Activated T-cell treated with anti-CD3 and anti-CD28 coated beads, Interleukin-2, amount 50 U/mL, for 24 hours (primary cell): ENCODE results near the gene SCP2.

Source experiments
- DNase-seq: peaks from one replicate; pipeline ENCODE4 v3.0.0-alpha.2; 2020
- H3K27ac Mint-ChIP-seq: 2 replicates; pipeline ENCODE4 v1.8.0; 2020; ENCODE audit warnings: mild to moderate bottlenecking, mixed read lengths
- H3K27me3 Mint-ChIP-seq: 2 replicates; pipeline ENCODE4 v1.8.0; 2020; ENCODE audit warnings: mixed read lengths
- H3K36me3 Mint-ChIP-seq: 2 replicates; pipeline ENCODE4 v1.8.0; 2020; ENCODE audit warnings: low read depth, mixed read lengths
- H3K4me1 Mint-ChIP-seq: 2 replicates; pipeline ENCODE4 v1.8.0; 2020; ENCODE audit warnings: low read depth, mixed read lengths
- H3K4me3 Mint-ChIP-seq: 2 replicates; pipeline ENCODE4 v1.8.0; 2020; ENCODE audit warnings: mild to moderate bottlenecking, moderate library complexity, mixed read lengths
- H3K9me3 Mint-ChIP-seq: 2 replicates; pipeline ENCODE4 v1.8.0; 2020; ENCODE audit warnings: mixed read lengths

Gene SCP2

GRCh38 chr1:53089478-53090226 is 162.6 kb downstream of the SCP2 start:
- Mint-ChIP-seq H3K36me3 (no peaks in the 10 kb centered on the region), H3K9me3 (no peaks in the 10 kb centered on the region), H3K4me3 (no peak overlapping the region), H3K4me1 (no peaks in the 10 kb centered on the region), H3K27me3 (no peaks in the 10 kb centered on the region), H3K27ac (no peak overlapping the region)
- DNase-seq = no peak

- no peak overlapping the region for H3K4me3 Mint-ChIP-seq
- no peak for DNase-seq
- no peaks in the 10 kb centered on the region for H3K9me3 Mint-ChIP-seq
- no peaks in the 10 kb centered on the region for H3K36me3 Mint-ChIP-seq
- H3K4me1 Mint-ChIP-seq = no peaks in the 10 kb centered on the region
- H3K27me3 Mint-ChIP-seq = no peaks in the 10 kb centered on the region
- H3K27ac Mint-ChIP-seq = no peak overlapping the region
Measured at GRCh38 chr1:53090227-53091147, 163.4 kb downstream of the SCP2 start.

DNA sequence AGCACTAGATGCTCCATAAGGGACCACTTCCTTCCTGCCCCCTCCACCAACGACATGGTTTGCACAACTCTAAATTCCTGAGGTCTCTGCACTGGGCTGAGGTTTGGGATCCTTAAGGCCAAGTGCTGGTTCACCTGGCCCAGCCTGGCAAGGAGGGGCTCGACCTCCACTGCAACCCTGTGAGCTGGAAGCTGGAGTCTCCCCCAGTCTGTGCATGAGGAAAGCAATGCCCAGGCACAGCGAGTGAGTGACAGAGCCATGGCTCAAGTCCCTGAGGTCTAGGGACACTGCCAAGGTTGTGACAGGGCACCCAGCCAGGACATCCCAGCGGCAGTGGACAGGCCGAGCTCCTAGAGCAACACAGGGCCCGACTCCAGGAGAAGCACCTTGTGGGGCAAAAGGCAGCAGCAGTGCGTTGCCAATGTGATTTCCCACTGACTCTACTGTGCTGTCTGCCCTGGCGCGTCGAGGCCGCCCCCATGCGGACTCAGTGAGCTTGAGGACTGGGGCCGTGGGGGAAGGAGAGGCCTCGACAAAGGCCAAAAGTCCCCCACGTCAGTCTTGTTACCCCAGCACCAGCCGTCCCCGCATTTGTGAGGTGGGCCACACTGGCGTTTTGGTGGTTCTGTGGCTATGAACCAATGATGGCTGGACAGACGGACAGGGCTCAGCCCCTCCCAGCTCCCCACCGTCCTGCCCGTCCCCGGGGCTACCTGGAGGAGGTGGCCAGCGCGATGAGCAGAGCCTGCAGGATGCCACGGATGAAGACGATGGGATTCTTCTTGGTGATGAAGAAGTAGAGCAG is 165.0 kb downstream of the SCP2 start:
- Mint-ChIP-seq H3K27me3 (no peaks in the 10 kb centered on the region), H3K4me3 (no peak overlapping the region), H3K27ac (no peak overlapping the region), H3K9me3 (no peaks in the 10 kb centered on the region), H3K4me1 (no peaks in the 10 kb centered on the region), H3K36me3 (no peaks in the 10 kb centered on the region)
- DNase-seq = no peak

- no peaks in the 10 kb centered on the region for H3K36me3 Mint-ChIP-seq
- H3K4me1 Mint-ChIP-seq = no peaks in the 10 kb centered on the region
- no peaks in the 10 kb centered on the region for H3K9me3 Mint-ChIP-seq
- DNase-seq = no peak
- no peak overlapping the region for H3K4me3 Mint-ChIP-seq
- H3K27me3 Mint-ChIP-seq = no peaks in the 10 kb centered on the region
- H3K27ac Mint-ChIP-seq = no peak overlapping the region
Measured at GRCh38 chr1:53092659-53093450, 165.8 kb downstream of the SCP2 start.

GRCh38 chr1:53093451-53093754 is 166.3 kb downstream of the SCP2 start:
- no peak for DNase-seq
- no peaks in the 10 kb centered on the region for H3K36me3 Mint-ChIP-seq
- H3K4me3 Mint-ChIP-seq = no peak overlapping the region
- H3K27ac Mint-ChIP-seq = no peak overlapping the region
- H3K27me3 Mint-ChIP-seq = no peaks in the 10 kb centered on the region
- no peaks in the 10 kb centered on the region for H3K9me3 Mint-ChIP-seq
- H3K4me1 Mint-ChIP-seq = no peaks in the 10 kb centered on the region

DNA sequence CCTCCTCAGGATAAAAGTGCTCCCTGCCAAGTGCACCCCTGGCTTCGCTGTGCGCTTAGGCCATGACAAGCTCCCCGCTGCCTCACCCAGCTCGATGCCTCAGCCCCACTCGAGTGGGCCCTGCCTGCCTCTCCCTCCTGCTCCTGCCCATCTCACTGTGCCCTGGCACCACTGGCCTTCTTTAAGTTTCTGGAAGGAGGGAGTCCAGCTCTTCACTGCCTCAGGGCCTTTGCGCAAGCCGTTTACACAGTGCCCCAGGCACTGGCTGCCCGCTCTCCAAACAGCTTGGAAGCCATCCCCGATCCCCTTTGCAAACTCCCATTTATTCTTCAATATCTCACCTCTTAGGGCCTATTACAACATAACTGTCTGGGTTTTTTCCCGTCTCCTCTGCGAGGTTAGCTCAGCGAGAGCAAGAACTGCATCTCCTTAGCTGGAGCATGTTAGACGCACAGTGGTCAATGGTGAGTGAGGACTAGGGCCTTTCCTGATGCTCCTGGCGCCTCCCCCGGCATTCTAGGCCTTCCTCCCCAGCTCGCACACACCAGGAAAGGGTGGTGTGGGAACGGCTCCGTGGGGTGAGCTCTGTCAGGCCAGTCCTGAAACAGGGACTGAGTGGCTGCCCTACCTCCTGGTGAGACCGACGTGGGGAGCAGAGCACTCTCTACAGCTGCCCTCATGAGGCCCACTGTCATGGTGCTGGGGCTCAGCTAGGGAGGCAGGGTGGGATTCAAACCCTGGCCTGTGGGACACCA is 166.9 kb downstream of the SCP2 start:
- no peaks in the 10 kb centered on the region for H3K27me3 Mint-ChIP-seq

GRCh38 chr1:53094533-53094919 is 167.4 kb downstream of the SCP2 start:
- Mint-ChIP-seq H3K27me3 (no peaks in the 10 kb centered on the region), H3K27ac (no peak overlapping the region), H3K9me3 (no peaks in the 10 kb centered on the region), H3K4me3 (no peak overlapping the region), H3K4me1 (no peaks in the 10 kb centered on the region), H3K36me3 (no peaks in the 10 kb centered on the region)
- DNase-seq = no peak

More for the DNA sequence above, 166.9 kb downstream of the SCP2 start:
- Mint-ChIP-seq H3K36me3 (no peaks in the 10 kb centered on the region), H3K4me3 (no peak overlapping the region), H3K9me3 (no peaks in the 10 kb centered on the region), H3K4me1 (no peaks in the 10 kb centered on the region), H3K27ac (no peak overlapping the region)
- DNase-seq = no peak
